GM12878 (cell line): ENCODE measurements around the gene AIFM1. TPM values are rescaled to one million over a fixed set of nuclear protein-coding genes. Genes with fewer than 3 reads are reported as not detected.

Experiments
- ATF7 ChIP-seq: fragments of 450-650 bp; IDR thresholded peaks from 2 replicates; pipeline ENCODE4 v1.6.1; 2016; ENCODE audit warnings: low read depth, mild to moderate bottlenecking
- BHLHE40 ChIP-seq, 2 experiments: fragments of 450-650 bp in 1 of 2; IDR thresholded peaks; 2 replicates each; pipeline ENCODE4 v1.6.1; 2011 to 2017; ENCODE audit warnings: low read depth in 2 of 2, borderline replicate concordance in 1 of 2, improper control_type of control experiment in 1 of 2, low read length in 1 of 2, mild to moderate bottlenecking in 1 of 2
- CHD1 ChIP-seq: IDR thresholded peaks from 2 replicates; pipeline ENCODE4 v1.6.1; 2012; ENCODE audit warnings: low read depth, low read length, improper control_type of control experiment
- CHD2 ChIP-seq: IDR thresholded peaks from 2 replicates; pipeline ENCODE4 v1.6.1; 2011; ENCODE audit warnings: low read depth, low read length, improper control_type of control experiment, borderline replicate concordance
- CREM ChIP-seq: IDR thresholded peaks from 2 replicates; pipeline ENCODE4 v1.6.1; 2014; ENCODE audit warnings: antibody characterized with exemption, low read depth
- FOXK2 ChIP-seq: fragments of 450-650 bp; IDR thresholded peaks from 2 replicates; pipeline ENCODE4 v1.6.1; 2017; ENCODE audit warnings: mild to moderate bottlenecking, moderate library complexity
- HDGF ChIP-seq: fragments of 450-650 bp; IDR thresholded peaks from 2 replicates; pipeline ENCODE4 v1.6.1; 2016; ENCODE audit warnings: antibody characterized with exemption
- KLF5 ChIP-seq: fragments of 450-650 bp; IDR thresholded peaks from 2 replicates; pipeline ENCODE4 v1.6.1; 2014; ENCODE audit warnings: mild to moderate bottlenecking; ENCODE audit not compliant: partially characterized antibody
- MEF2A ChIP-seq: IDR thresholded peaks from 2 replicates; pipeline ENCODE4 v1.6.1; 2011; ENCODE audit warnings: low read depth, mild to moderate bottlenecking, low read length, moderate library complexity; ENCODE audit not compliant: insufficient read depth
- MTA2 ChIP-seq: fragments of 450-650 bp; IDR thresholded peaks from 2 replicates; pipeline ENCODE4 v1.6.1; 2016; ENCODE audit warnings: low read depth, mild to moderate bottlenecking, moderate library complexity
- NBN ChIP-seq: fragments of 450-650 bp; IDR thresholded peaks from 2 replicates; pipeline ENCODE4 v1.6.1; 2016
- NFYB ChIP-seq: IDR thresholded peaks from 2 replicates; pipeline ENCODE4 v1.6.1; 2011; ENCODE audit warnings: low read depth, mild to moderate bottlenecking, low read length, improper control_type of control experiment, moderate library complexity; ENCODE audit not compliant: insufficient read depth
- PAX8 ChIP-seq: fragments of 450-650 bp; IDR thresholded peaks from 2 replicates; pipeline ENCODE4 v1.6.1; 2017; ENCODE audit warnings: mild to moderate bottlenecking, moderate library complexity
- RB1 ChIP-seq: fragments of 450-650 bp; formaldehyde crosslinking; IDR thresholded peaks from 2 replicates; pipeline ENCODE4 v1.6.1; 2017; ENCODE audit warnings: mild to moderate bottlenecking, borderline replicate concordance
- RFX5 ChIP-seq: IDR thresholded peaks from 2 replicates; pipeline ENCODE4 v1.6.1; 2011; ENCODE audit warnings: low read depth, low read length, improper control_type of control experiment
- SMARCA5 ChIP-seq: fragments of 450-650 bp; IDR thresholded peaks from 2 replicates; pipeline ENCODE4 v1.6.1; 2017; ENCODE audit warnings: mild to moderate bottlenecking
- STAT3 ChIP-seq: IDR thresholded peaks from 2 replicates; pipeline ENCODE4 v1.6.1; 2011; ENCODE audit warnings: low read depth, low read length, improper control_type of control experiment
- SUZ12 ChIP-seq: fragments of 200-600 bp; sonication (generic); IDR thresholded peaks from one replicate; pipeline ENCODE4 v1.6.1; 2018; ENCODE audit warnings: antibody characterized with exemption, mild to moderate bottlenecking; ENCODE audit not compliant: unreplicated experiment
- TAF1 ChIP-seq: IDR thresholded peaks from 2 replicates; pipeline ENCODE4 v1.6.1; 2011; ENCODE audit warnings: mild to moderate bottlenecking, low read depth, low read length, borderline replicate concordance
- ZNF24 ChIP-seq: fragments of 450-650 bp; IDR thresholded peaks from 2 replicates; pipeline ENCODE4 v1.6.1; 2017; ENCODE audit warnings: antibody characterized with exemption, mild to moderate bottlenecking
- polyA plus RNA-seq, 11 experiments: library from polyadenylated mRNA; depleted of rRNA in 4 of 11; unstranded in 6 of 11; stranded (reverse) in 5 of 11; fragments of >200 nt; fragmentation: Nextera tagmentation in 4 of 11; fragmentation: Illumina TruSeq in 1 of 11; extraction: Ambion mirVana in 4 of 11; extraction: Trizol in 1 of 11; gene quantifications; 1 replicate in 1 of 11; 2 replicates in 10 of 11; pipeline versions ENCODE4 v1.2.1 to v1.2.3, GENCODE V29; 2011 to 2016; ENCODE audit warnings: inconsistent platforms in 2 of 11, missing spikeins in 2 of 11, low read depth in 1 of 11
- total RNA-seq, 4 experiments: library from RNA; depleted of rRNA in 3 of 4; stranded (reverse); fragments of >200 nt in 3 of 4; fragmentation: Illumina TruSeq in 1 of 4; extraction: Trizol in 1 of 4; gene quantifications; 2 replicates each; pipeline versions ENCODE4 v1.2.1 to v1.2.3, GENCODE V29; 2013 to 2021
- TF ChIP-seq, protein P1 (sequence below): fragments of 450-650 bp; conservative IDR thresholded peaks from 2 replicates; pipeline ENCODE4 v1.6.1; 2017; ENCODE audit warnings: mild to moderate bottlenecking, moderate library complexity
- TF ChIP-seq, protein P2 (sequence below): IDR thresholded peaks from 2 replicates; pipeline ENCODE4 v1.6.1; 2012; ENCODE audit warnings: low read depth, low read length, improper control_type of control experiment
- TF ChIP-seq, protein P3 (sequence below): IDR thresholded peaks from 2 replicates; pipeline ENCODE4 v1.6.1; 2011; ENCODE audit warnings: borderline replicate concordance, low read depth, mild to moderate bottlenecking, moderate library complexity, low read length; ENCODE audit not compliant: insufficient read depth, poor library complexity, severe bottlenecking
- TF ChIP-seq, protein P4 (sequence below): IDR thresholded peaks from 2 replicates; pipeline ENCODE4 v1.6.1; 2011; ENCODE audit warnings: low read depth, low read length, improper control_type of control experiment, borderline replicate concordance
- TF ChIP-seq, protein P5 (sequence below): fragments of 450-650 bp; IDR thresholded peaks from 2 replicates; pipeline ENCODE4 v1.6.1; 2017; ENCODE audit warnings: mild to moderate bottlenecking

Gene AIFM1
- total and polyA plus RNA-seq, 10 of the 15 experiments (the other 5 are each of a cell fraction or from before 2014, with no cell fraction given) = 44.2 to 121 (median 80.0) TPM

DNA sequence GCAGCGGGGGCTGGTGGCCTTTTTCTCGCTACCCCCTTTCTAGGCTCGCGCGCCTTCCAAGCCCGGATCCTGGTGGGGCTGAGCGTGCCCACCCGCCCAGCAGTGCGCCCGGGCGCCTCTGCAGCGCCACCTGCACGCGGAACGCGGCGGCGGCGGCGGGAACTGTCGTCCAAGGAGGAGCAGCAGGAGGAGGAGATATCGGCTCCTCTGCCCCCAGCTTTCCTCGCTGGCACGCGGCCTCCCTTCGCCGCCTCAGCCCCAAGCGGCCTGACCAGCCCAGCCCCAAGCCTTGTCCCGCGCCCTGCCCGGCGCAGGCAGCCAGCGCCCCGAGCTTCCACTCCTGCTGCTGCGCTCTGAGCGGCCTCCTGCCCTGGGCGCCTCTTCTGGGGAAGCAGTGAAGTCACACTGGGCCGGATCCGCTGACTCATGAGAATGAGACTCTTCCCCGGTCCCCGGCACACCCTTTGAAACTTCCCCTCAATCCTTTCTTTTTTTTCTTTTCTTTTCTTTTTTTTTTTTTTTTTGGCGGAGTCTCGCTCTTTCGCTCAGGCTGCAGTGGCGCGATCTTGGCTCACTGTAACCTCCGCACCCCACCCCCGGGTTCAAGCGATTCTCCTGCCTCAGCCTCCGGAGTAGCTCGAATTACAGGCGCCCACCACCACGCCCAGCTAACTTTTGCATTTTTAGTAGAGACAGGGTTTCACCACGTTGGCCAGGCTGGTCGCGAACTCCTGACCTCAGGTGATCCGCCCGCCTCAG, 44.7 kb downstream of the AIFM1 start (continued):
- no peak for TF ChIP-seq MTA2
- TF ChIP-seq, protein P1, sequence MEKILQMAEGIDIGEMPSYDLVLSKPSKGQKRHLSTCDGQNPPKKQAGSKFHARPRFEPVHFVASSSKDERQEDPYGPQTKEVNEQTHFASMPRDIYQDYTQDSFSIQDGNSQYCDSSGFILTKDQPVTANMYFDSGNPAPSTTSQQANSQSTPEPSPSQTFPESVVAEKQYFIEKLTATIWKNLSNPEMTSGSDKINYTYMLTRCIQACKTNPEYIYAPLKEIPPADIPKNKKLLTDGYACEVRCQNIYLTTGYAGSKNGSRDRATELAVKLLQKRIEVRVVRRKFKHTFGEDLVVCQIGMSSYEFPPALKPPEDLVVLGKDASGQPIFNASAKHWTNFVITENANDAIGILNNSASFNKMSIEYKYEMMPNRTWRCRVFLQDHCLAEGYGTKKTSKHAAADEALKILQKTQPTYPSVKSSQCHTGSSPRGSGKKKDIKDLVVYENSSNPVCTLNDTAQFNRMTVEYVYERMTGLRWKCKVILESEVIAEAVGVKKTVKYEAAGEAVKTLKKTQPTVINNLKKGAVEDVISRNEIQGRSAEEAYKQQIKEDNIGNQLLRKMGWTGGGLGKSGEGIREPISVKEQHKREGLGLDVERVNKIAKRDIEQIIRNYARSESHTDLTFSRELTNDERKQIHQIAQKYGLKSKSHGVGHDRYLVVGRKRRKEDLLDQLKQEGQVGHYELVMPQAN = 0 out of 2 replicates have a peak, but pooled peaks have one; percentile 33
- no peak for TF ChIP-seq MEF2A
- TF ChIP-seq STAT3 = no peak
- no peak for TF ChIP-seq NFYB
- TF ChIP-seq CREM = no peak
- TF ChIP-seq RB1 = peak; percentile 80; the same call in 1 of the 2 replicates
- no peak for TF ChIP-seq RFX5
- TF ChIP-seq CHD1 = no peak
- no peak for TF ChIP-seq NBN
- TF ChIP-seq, protein P2, sequence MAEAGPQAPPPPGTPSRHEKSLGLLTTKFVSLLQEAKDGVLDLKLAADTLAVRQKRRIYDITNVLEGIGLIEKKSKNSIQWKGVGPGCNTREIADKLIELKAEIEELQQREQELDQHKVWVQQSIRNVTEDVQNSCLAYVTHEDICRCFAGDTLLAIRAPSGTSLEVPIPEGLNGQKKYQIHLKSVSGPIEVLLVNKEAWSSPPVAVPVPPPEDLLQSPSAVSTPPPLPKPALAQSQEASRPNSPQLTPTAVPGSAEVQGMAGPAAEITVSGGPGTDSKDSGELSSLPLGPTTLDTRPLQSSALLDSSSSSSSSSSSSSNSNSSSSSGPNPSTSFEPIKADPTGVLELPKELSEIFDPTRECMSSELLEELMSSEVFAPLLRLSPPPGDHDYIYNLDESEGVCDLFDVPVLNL = no peak
- TF ChIP-seq BHLHE40 (IDR thresholded peaks at IDR 0.05; ENCODE audit: borderline replicate concordance in 1 of 2, low read depth in 2 of 2, low read length in 1 of 2) = peak; percentile 23 to 52; a peak in 2 of 4 replicates
- TF ChIP-seq PAX8 = no peak
- no peak for TF ChIP-seq CHD2
- TF ChIP-seq, protein P3, sequence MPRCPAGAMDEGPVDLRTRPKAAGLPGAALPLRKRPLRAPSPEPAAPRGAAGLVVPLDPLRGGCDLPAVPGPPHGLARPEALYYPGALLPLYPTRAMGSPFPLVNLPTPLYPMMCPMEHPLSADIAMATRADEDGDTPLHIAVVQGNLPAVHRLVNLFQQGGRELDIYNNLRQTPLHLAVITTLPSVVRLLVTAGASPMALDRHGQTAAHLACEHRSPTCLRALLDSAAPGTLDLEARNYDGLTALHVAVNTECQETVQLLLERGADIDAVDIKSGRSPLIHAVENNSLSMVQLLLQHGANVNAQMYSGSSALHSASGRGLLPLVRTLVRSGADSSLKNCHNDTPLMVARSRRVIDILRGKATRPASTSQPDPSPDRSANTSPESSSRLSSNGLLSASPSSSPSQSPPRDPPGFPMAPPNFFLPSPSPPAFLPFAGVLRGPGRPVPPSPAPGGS = no peak
- no peak for TF ChIP-seq KLF5
- TF ChIP-seq ATF7 = no peak
- no peak for TF ChIP-seq ZNF24
- TF ChIP-seq, protein P4, sequence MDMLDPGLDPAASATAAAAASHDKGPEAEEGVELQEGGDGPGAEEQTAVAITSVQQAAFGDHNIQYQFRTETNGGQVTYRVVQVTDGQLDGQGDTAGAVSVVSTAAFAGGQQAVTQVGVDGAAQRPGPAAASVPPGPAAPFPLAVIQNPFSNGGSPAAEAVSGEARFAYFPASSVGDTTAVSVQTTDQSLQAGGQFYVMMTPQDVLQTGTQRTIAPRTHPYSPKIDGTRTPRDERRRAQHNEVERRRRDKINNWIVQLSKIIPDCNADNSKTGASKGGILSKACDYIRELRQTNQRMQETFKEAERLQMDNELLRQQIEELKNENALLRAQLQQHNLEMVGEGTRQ = no peak
- TF ChIP-seq, protein P5, sequence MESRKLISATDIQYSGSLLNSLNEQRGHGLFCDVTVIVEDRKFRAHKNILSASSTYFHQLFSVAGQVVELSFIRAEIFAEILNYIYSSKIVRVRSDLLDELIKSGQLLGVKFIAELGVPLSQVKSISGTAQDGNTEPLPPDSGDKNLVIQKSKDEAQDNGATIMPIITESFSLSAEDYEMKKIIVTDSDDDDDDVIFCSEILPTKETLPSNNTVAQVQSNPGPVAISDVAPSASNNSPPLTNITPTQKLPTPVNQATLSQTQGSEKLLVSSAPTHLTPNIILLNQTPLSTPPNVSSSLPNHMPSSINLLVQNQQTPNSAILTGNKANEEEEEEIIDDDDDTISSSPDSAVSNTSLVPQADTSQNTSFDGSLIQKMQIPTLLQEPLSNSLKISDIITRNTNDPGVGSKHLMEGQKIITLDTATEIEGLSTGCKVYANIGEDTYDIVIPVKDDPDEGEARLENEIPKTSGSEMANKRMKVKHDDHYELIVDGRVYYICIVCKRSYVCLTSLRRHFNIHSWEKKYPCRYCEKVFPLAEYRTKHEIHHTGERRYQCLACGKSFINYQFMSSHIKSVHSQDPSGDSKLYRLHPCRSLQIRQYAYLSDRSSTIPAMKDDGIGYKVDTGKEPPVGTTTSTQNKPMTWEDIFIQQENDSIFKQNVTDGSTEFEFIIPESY = no peak
- no peak for TF ChIP-seq FOXK2
- TF ChIP-seq HDGF = no peak
- peak; percentile 76; the same call in 1 of the 2 replicates for TF ChIP-seq SMARCA5
- TF ChIP-seq TAF1 = no peak
- TF ChIP-seq SUZ12 = no peak
